SH-SY5Y (cell line): Measurements from ENCODE around the gene ATPAF1.

Experiments used
- GATA2 ChIP-seq: IDR thresholded peaks from 2 replicates; pipeline ENCODE4 v1.6.1; 2011; ENCODE audit warnings: mild to moderate bottlenecking, low read depth, low read length
- GATA3 ChIP-seq: IDR thresholded peaks from 2 replicates; pipeline ENCODE4 v1.6.1; 2011; ENCODE audit warnings: low read depth, mild to moderate bottlenecking, low read length, moderate library complexity

DNA sequence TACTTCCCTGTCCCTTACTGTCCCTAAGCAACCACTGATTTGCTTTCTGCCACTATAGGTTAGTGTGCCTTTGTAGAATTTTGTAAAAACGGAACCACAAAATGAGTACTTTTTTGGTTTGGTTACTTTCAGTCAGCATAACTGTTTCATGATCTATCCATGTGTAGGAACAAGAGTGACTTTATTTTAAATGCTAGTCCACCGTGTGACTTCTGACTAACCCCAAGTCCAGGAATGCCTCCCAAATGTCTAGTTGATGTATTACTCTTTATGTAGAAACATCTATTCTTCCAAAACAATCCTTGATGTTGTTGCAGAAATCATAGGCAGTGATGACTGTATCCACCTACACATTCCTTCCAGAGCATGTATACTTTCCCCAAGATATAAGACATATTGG, 21.3 kb downstream of the ATPAF1 start:
- TF ChIP-seq GATA2 (no peak), GATA3 (no peak)
